ENCODE data around the gene AEBP2. TPM values are rescaled to one million over a fixed set of nuclear protein-coding genes. Genes with fewer than 3 reads are reported as not detected.

Gene AEBP2
- total and polyA plus RNA-seq, 2 of the 4 experiments (the other 2 are of a cell fraction), result 15.5 to 21.7 TPM

- no peak for TF ChIP-seq ELK1 (IDR thresholded peaks at IDR 0.05; ENCODE audit: borderline replicate concordance, low read depth, low read length)
- no peak for TF ChIP-seq FOS (IDR thresholded peaks at IDR 0.05; ENCODE audit: low read depth, low read length)
- no peak for TF ChIP-seq CEBPB (IDR thresholded peaks at IDR 0.05; ENCODE audit: low read depth, low read length)
- peak; percentile 36; the same call in 1 of the 2 replicates for TF ChIP-seq USF2 (IDR thresholded peaks at IDR 0.05; ENCODE audit: low read depth, low read length)
Observed at GRCh38 chr12:19439059-19440018, at the start of gene AEBP2 (continued).

Data from IMR-90 (cell line).